ENCODE results near the gene GATD1.

GATD1 gene

GRCh38 chr11:724778-725386 is 52.4 kb downstream of the GATD1 start:
- H3K9me3 ChIP-seq (ENCODE audit: control insufficient read depth, low read length), result no peaks in the 10 kb centered on the region
- no peak overlapping the region for H3K9ac ChIP-seq
- H3K27ac ChIP-seq, result no peak overlapping the region
- H3K4me2 ChIP-seq (ENCODE audit: low read length), result no peak overlapping the region
- H3K36me3 ChIP-seq (ENCODE audit: control insufficient read depth, insufficient read depth, low read length), result no peaks in the 10 kb centered on the region
- TF ChIP-seq, protein P1, sequence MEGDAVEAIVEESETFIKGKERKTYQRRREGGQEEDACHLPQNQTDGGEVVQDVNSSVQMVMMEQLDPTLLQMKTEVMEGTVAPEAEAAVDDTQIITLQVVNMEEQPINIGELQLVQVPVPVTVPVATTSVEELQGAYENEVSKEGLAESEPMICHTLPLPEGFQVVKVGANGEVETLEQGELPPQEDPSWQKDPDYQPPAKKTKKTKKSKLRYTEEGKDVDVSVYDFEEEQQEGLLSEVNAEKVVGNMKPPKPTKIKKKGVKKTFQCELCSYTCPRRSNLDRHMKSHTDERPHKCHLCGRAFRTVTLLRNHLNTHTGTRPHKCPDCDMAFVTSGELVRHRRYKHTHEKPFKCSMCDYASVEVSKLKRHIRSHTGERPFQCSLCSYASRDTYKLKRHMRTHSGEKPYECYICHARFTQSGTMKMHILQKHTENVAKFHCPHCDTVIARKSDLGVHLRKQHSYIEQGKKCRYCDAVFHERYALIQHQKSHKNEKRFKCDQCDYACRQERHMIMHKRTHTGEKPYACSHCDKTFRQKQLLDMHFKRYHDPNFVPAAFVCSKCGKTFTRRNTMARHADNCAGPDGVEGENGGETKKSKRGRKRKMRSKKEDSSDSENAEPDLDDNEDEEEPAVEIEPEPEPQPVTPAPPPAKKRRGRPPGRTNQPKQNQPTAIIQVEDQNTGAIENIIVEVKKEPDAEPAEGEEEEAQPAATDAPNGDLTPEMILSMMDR (IDR thresholded peaks at IDR 0.05), result no peak
- H3K4me1 ChIP-seq, result no peaks in the 10 kb centered on the region
- H3K79me2 ChIP-seq, result no peaks in the 10 kb centered on the region
- H3K4me3 ChIP-seq (ENCODE audit: low read depth, low read length), result no peak overlapping the region
- H3K27me3 ChIP-seq (ENCODE audit: control insufficient read depth, insufficient read depth, low read length), result no peaks in the 10 kb centered on the region
- no peak overlapping the region for H2AFZ ChIP-seq

DNA sequence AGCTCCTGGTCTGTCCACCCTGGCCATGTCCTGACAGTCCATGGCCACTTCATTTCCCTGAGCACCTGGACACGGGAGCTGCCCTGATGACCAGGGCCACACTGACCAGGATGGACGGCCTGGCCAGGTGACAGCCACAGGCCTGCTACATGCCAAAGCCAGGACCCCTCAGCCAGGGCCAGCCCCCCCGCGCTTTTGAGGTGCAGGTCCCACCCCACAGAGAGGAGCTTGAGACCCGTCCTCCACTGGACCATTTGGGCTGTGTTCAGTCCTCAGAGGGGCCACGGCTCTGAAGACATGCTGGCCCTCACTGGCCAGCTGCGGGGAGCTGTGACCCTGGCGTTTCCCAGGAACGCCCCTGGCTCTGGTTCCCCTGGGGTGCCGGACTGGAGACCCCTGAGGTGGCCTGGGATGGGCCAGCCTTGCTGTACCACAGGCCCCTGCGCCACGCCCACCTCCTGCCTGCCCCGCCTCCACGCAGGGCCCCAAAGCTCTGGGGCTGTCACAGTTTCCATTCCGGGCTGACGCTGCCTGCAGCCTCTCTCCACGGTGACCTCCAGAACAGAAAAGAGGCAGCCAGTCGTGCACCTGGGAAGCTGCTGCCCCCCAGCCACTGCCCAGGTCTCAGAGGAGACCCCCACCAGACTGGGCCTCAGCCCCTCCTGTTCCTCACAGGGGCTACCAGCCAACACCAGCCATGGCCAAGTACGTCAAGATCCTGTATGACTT is 53.1 kb downstream of the GATD1 start:
- Histone ChIP-seq H3K4me3 (ENCODE audit: low read depth, low read length) (no peak overlapping the region), H2AFZ (no peak overlapping the region), H3K9ac (no peak overlapping the region), H3K79me2 (no peaks in the 10 kb centered on the region), H3K9me3 (ENCODE audit: control insufficient read depth, low read length) (no peaks in the 10 kb centered on the region), H3K4me1 (no peaks in the 10 kb centered on the region), H3K36me3 (ENCODE audit: control insufficient read depth, insufficient read depth, low read length) (no peaks in the 10 kb centered on the region), H3K27ac (no peak overlapping the region), H3K4me2 (ENCODE audit: low read length) (no peak overlapping the region), H3K27me3 (ENCODE audit: control insufficient read depth, insufficient read depth, low read length) (no peaks in the 10 kb centered on the region)
- TF ChIP-seq, protein P1 (IDR thresholded peaks at IDR 0.05), result no peak

GRCh38 chr11:723120-723883 is 54.0 kb downstream of the GATD1 start:
- no peaks in the 10 kb centered on the region for H3K4me1 ChIP-seq
- H3K4me2 ChIP-seq (ENCODE audit: low read length), result no peak overlapping the region
- TF ChIP-seq, protein P1 (IDR thresholded peaks at IDR 0.05), result no peak
- no peaks in the 10 kb centered on the region for H3K79me2 ChIP-seq
- H3K27me3 ChIP-seq (ENCODE audit: control insufficient read depth, insufficient read depth, low read length), result no peaks in the 10 kb centered on the region
- no peak overlapping the region for H3K9ac ChIP-seq
- H3K9me3 ChIP-seq (ENCODE audit: control insufficient read depth, low read length), result no peaks in the 10 kb centered on the region
- H3K36me3 ChIP-seq (ENCODE audit: control insufficient read depth, insufficient read depth, low read length), result no peaks in the 10 kb centered on the region
- no peak overlapping the region for H2AFZ ChIP-seq
- H3K4me3 ChIP-seq (ENCODE audit: low read depth, low read length), result no peak overlapping the region
- H3K27ac ChIP-seq, result no peak overlapping the region

GRCh38 chr11:722346-722811 is 54.9 kb downstream of the GATD1 start:
- H3K36me3 ChIP-seq (ENCODE audit: control insufficient read depth, insufficient read depth, low read length), result no peaks in the 10 kb centered on the region

More at GRCh38 chr11:722346-722811, 54.9 kb downstream of the GATD1 start:
- Histone ChIP-seq H3K27me3 (ENCODE audit: control insufficient read depth, insufficient read depth, low read length) (no peaks in the 10 kb centered on the region), H3K27ac (no peak overlapping the region), H2AFZ (no peak overlapping the region), H3K9me3 (ENCODE audit: control insufficient read depth, low read length) (no peaks in the 10 kb centered on the region), H3K79me2 (no peaks in the 10 kb centered on the region), H3K4me3 (ENCODE audit: low read depth, low read length) (no peak overlapping the region), H3K9ac (no peak overlapping the region), H3K4me2 (ENCODE audit: low read length) (no peak overlapping the region), H3K4me1 (no peaks in the 10 kb centered on the region)
- TF ChIP-seq, protein P1 (IDR thresholded peaks at IDR 0.05), result no peak
